Activated CD8-positive, alpha-beta memory T cell treated with anti-CD3 and anti-CD28 coated beads for 4 hours (primary cell): ENCODE measurements around the gene R3HDM4.
"Not testable (repeated sequence)": the region's sequence is repeated elsewhere in the genome, so short reads cannot be mapped to it uniquely, and the experiment has no call there.

Experiments used
- DNase-seq, 2 donors: peaks; one replicate each; pipeline ENCODE4 v3.0.0-alpha.2; 2020; ENCODE audit warnings: low read depth in 2 of 2

Gene R3HDM4

DNA sequence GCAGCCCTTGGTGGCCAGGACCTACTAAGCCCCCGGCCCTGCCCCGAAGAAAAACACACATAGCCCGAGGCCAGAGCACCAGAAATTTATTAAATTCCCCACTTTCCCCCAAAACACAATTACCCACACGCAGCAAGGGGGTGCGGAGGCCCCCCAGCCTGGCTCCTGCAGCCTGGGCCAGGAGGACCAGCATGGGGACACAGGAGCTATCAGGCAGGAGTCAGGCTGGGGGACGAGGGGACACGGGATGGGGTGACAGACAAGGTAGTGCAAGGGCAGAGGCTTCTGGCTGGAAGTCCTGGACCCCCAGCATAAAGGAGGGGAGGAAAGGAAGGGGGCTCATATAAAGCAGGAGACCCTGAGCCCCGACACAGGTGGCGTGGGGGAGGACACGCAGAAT, 16.6 kb downstream of the R3HDM4 start:
- DNase-seq, result no peak

DNA sequence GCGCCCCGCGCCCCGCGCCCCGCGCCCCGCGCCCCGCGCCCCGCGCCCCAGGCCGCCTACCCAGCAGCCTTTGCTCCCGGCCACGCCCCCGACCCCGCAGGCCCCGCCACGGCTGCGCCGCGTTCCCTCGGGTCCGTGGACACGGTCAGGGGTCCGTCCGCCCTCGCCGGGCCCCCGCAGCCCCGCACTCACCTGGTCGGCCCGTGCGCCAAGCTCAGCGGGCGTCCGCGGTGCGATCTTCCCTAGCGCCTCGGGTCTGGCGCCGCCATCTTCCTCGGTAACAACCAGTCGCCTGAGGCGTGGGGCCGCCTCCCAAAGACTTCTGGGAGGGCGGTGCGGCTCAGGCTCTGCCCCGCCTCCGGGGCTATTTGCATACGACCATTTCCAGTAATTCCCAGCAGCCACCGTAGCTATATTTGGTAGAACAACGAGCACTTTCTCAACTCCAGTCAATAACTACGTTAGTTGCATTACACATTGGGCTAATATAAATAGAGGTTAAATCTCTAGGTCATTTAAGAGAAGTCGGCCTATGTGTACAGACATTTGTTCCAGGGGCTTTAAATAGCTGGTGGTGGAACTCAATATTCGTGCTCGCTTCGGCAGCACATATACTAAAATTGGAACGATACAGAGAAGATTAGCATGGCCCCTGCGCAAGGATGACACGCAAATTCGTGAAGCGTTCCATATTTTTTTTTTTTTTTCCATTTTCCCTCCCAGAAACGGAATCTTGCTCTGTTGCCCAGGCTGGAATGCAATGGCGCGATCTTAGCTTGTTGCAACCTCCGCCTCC, 19.9 kb downstream of the R3HDM4 start, which contains the start of the genes MED16 and RNU6-9:
MED16 (minus strand) TSS at position 294 of the 796 bp plus-strand sequence. CDS start 2,056 bp downstream, outside the sequence.
RNU6-9 (plus strand) TSS at position 591 of the 796 bp plus-strand sequence.
- peak; percentile 74 to 83 for DNase-seq

DNA sequence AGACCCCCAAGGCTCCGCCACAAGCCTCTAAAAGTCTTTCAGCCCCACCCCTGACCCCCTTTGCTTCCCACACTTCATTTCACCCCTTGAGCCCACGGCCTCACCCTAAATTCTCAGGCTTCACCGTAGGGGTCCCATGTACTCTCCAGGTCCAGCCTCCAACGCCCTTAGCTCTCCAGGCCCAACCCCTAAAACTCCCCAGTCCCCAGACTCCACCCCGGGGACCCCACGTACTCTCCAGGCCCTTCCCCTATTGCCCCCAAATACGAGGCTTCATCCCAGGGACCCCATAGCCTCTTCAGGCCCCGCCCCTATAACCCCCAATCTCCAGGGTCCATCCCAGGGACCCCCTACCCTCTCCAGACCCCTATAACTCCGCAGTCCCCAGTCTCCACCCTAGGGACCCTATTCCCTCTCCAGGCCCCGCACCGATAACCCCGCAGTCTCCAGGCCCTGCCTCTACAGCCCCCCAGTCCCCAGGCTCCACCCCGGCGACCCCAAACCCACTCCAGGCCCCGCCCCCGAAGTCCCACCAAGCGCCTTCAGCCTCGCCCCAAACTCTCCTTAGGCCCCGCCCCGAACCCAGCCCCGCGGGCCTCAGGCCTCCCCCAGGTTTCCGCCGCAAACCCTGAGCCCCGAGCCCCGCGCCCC, 20.7 kb downstream of the R3HDM4 start:
- DNase-seq, result no peak

DNA sequence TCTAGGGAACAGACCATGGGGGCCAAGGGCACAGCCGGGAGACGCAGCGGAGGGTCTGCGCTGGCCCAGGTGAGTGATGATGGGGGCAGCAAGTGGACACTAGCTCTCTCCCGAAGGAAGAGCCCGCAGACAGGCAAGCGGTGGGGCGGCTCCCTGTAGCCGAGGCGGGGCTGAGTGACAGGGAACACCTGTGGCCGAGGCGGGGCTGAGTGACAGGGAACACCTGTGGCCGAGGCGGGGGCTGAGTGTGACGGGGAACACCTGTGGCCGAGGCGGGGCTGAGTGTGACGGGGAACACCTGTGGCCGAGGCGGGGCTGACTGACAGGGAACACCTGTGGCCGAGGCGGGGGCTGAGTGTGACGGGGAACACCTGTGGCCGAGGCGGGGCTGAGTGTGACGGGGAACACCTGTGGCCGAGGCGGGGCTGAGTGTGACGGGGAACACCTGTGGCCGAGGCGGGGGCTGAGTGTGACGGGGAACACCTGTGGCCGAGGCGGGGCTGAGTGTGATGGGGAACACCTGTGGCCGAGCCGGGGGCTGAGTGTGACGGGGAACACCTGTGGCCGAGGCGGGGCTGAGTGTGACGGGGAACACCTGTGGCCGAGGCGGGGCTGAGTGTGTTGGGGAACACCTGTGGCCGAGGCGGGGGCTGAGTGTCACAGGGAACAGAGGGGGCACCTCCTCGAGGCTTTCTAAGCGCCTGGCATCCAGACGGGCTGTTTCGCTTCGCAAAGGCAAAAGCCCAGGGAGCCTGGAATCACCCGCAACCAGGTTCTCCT, 21.4 kb downstream of the R3HDM4 start:
- not testable (repeated sequence) for DNase-seq

DNA sequence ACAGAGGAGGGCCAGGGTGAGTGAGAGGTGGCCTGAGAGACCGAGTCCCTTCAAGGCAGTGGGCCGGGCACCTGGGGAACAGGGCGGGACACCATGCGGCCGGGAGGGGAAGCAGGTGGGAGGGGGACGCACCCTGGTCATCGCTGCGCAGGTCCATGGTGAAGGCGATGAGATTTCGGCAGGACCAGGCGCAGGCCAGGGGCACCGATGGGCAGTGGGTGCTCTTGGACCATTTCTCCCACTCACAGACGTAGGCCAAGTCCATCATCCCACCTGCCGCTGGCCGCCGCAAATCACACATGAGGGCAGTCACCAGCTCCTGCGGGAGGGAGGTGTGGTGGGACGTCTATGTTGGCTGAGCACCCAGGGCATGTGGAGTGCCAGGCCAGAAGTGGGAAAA, 22.2 kb downstream of the R3HDM4 start:
- DNase-seq, result no peak

DNA sequence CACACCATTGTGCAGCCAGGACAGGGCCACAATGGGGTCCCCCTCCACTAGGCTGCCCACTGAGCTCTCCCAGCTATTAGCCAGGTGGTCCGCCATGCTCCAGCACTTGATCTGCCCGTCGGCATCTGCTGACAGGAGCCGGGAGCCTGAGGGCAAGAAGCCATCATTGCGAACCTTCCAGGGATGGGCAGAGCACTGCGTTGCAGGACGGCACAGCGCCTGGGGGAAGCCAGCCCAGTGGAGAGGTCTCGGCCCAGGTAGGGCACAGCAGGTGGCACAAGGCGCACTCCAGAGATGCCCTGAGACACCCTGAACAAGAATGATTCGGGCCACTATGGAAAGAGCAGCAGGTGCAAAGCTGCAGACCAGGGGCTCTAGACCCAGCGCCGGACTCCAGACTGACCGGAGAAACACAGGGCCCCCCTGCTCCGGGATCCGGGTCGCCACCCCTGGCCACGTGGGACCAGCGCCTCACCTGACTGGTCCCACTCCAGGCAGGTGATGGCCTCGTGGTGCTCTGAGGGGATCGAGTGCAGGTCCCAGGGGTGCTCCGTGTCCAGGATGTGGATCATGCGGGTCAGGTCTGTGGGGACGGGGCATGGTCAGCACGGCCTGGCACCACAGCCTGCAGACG, 23.2 kb downstream of the R3HDM4 start:
- DNase-seq, result no peak

DNA sequence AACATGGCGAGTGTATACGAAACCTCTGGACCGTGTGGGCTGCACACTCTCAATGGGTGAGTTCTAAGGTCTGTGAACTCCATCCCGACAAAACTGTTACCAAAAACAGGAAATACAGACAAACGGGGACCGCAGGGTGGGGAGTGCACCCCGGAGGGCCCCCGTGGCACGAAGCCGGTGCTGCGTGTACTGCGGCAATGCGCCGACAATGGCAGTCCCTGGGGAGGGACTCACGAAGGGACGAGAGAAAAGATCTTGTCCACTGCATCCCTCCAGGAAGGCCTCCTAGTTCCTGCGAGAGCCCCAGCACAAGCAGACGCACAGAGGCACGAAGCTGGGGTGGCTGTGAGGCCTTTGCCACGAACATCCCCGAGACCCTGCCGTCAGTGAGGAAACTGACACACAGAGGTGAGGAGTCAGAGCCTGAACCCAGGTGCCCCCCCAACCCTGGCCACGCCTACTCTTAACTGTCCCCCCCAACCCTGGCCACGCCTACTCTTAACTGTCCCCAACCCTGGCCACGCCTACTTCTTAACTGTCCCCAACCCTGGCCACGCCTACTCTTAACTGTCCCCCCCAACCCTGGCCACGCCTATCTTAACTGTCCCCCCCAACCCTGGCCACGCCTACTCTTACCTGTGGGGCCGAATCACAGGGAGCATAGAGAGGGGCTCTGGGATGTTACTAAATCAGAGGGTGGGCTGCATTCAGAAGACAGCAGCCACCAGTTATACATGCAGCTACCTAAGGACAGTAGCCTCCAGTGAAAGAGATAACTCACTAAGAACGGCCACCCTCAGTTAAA, 24.2 kb downstream of the R3HDM4 start:
- DNase-seq, result no peak

DNA sequence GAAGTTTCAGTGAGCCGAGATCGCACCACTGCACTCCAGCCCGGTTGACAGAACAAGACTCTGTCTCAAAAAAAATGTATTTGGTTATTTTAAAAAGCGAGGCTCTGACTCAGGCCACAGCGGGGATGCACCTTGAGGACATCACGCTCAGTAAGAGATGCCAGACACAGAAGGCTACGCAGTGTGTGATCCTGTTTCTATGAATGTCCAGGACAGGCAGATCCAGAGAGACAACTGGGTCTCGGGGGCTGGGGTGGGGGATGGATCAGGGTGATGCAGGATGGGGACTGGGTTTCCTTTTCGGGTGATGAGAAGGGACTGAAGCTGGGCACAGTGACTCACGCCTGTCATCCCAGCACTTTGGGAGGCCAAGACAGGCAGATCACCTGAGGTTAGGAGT, 25.4 kb downstream of the R3HDM4 start:
- no peak for DNase-seq

DNA sequence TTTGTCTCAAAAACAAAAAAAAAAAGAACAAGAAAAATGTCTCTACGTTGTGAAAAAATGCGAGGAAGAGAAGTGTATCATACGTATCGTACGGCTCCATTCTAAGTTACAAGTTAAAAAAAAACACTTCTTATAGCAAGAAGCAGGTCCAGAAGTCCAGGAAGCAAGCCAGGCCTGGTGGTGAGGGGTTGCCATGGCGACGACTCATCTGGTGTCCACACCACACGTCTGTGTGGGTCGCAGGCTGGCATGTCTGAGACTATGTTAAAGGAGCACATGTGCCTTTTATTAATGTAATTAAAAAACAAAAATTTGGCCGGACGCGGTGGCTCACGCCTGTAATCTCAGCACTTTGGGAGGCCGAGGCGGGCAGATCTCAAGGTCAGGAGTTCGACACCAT, 25.9 kb downstream of the R3HDM4 start:
- no peak for DNase-seq

DNA sequence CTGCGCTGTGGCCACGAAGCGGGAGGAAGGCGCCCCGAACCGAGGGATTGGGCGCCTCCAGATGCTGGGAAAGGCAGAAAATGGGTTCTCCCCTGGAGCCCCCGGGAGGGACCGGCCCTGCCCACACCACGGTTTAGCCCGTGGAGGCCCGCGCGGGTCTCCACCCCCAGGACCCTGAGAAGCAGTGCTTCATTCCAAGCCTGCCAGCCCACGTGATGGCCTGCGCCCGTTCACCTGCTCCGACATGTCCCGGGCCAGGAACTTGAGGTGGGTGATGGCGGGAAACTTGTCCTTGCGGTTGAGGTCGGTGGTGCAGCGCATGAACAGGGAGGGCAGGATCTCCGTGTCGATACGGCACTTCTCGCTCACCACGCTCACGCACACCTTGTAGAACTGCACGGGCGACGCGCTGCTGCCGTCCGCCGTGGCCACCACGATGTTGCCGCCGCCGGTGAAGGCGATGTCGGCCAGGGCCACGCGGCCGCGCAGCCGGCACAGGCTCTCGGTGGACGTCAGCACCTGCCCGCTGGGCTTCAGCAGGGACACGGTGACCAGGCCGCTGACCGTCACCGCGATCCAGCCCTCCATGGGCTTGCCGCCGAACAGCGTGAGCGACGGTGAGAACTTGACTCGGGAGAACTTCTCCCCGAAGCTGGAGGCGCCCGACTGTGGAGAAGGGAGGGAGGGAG, 27.3 kb downstream of the R3HDM4 start:
- DNase-seq, result no peak

DNA sequence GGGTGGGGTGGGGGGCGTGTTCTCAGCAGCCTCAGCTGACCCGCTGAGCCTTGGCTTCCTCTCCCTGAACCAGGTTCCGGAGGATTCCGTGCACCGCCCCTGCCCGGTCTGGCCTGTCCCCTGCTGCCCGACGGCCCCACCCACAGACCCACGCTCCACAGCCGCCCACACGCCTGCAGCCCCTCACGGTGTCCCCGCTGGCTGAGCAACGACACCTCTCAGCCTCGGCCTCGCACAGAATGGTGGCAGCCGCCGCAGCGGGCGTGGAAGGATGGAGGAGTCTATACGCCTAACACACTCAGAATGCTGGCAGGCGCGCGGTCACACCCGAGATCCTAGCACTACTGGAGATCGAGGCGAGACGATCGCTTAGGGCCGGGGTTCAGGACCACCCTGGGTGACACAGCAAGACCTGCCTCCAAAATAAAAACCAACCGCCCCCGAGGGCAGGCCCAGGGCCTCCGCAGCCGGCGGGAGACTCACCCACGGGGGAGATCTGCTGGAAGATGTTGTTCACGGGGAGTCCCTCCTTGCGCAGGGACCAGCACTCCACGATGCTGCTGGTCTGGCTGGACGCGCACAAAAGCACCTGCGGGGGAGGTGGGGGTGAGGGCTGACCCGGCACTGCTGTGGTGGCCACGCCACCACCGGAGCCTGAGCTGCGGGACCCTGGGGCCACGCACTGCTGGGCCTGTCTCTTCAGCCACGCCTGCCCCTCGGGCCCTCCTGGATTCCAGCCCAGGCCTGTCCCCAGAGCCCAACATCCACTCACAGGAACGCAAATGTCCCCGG, 28.4 kb downstream of the R3HDM4 start:
- no peak for DNase-seq

DNA sequence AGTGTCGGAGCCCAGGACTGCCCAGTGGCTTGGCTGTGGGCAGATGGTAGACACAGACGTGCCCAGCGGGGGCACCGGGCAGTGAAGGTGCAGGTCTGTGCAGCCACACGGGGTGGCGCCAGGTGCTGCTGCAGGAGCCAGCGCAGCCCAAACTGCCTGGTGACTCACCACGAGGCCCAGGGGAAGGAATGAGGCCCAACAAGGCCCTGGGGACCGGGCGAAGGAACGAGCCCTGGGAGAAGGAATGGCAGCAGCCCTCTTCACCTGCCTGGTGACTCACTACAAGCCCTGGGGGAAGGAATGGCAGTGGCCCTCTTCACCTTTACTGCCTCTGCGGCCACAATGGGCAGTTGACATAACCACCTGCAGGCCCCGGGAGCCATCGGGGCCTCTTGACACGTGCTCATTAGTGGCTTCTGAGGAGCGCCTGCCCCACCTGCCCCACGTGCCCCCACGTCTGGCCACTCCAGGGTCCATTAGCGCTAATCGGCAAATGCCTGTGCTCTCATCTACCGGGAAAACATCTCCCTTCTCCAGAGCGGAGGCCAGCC, 29.3 kb downstream of the R3HDM4 start:
- DNase-seq, result no peak

DNA sequence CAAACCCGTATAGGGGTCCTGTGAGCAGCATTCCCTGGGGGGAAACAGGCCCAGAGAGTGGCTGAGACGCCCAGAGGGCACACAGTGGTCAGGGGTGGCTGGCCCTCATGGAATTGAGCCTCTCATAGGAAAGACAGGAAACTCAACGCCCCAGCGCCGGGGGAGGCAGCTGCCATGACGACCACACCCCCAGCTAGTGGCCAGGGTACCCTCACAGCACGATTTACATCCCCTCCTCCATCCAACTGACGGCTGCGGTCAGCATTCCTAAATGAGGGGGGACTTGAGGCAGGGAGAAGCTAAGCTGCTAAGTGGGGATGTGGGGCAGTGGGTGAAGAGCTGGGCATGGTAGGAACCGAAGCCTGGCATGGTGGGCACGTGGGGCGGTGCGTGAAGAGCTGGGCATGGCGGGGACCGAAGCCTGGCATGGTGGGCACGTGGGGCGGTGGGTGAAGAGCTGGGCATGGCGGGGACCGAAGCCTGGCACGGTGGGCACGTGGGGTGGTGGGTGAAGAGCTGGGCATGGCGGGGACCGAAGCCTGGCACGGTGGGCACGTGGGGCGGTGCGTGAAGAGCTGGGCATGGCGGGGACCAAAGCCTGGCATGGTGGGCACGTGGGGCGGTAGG, 30.0 kb downstream of the R3HDM4 start:
- no peak for DNase-seq

DNA sequence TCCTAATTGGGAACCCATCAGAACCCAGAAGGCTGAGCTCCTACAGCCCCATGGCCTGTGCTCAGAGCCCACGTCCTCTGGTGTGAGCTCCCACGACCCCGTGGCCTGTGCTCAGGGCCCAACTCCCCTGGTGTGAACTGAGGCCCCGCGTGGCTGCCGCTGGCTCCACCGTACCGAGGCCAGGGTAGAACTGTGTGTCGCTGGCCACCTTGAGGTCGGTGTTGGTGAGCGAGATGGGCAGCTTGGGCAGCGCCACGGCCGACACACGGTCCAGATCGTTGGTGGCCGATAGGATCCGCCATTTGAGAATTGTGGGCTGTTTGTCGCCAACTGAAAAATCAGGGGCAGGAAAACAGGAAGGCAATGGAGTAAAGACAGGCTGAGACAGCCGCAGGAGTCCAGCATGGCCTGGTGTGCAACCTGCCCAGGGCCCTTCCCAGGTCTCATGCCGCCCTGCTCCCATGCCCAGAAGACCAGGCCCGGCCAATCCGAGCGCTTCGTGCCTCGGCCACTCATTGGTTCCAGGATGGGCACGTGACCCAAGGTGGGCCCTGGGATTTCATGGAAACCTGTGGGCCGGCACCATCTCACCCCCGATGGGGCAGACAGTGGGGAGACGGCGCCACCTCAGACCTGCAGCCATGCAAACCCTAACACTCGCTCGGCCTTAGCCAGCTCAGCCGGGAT, 31.5 kb downstream of the R3HDM4 start:
- no peak for DNase-seq

DNA sequence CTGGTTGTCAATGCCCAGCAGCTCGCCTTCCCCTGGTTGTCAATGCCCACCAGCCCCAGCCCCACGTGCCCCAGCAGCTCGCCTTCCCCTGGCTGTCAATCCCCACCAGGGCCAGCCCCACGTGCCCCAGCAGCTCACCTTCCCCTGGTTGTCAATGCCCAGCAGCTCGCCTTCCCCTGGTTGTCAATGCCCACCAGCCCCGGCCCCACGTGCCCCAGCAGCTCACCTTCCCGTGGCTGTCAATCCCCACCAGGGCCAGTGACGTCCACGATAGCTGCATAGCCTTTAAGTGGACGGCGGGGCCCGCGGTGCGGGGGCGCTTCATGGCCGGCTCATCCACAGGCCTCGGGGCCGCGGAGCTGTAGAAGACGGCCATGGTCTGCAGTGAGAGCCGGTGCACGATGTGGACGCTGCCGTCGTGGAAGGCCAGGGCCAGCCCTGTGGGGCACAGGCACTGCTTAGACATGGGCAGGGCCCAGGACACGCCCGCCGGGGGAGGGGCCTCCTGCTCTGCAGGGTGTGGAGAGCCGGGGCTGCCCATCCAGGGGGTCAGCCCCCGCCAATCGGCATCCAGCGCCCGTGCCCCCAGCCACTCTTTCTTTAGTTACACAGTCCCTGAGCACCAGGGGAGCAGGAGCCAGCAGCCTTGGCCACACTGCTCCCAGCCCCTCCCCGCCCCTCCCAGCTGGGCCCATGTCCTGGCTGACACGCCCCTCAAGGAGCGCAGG, 33.1 kb downstream of the R3HDM4 start:
- DNase-seq, result no peak

DNA sequence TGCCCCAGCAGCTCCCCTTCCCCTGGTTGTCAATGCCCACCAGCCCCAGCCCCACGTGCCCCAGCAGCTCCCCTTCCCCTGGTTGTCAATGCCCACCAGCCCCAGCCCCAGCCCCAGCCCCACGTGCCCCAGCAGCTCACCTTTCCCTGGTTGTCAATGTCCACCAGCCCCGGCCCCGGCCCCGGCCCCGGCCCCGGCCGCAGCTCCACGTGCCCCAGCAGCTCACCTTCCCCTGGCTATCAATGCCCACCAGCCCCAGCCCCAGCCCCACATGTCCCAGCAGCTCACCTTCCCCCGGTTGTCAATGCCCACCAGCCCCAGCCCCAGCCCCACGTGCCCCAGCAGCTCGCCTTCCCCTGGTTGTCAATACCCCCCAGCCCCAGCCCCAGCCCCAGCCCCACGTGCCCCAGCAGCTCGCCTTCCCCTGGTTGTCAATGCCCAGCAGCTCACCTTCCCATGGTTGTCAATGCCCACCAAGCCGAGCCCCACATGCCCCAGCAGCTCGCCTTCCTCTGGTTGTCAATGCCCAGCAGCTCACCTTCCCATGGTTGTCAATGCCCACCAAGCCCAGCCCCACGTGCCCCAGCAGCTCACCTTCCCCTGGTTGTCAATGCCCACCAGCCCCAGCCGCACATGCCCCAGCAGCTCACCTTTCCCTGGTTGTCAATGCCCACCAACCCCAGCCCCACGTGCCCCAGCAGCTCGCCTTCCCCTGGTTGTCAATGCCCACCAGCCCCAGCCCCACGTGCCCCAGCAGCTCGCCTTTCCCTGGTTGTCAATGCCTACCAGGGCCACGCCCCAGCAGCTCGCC, 34.1 kb downstream of the R3HDM4 start:
- not testable (repeated sequence) for DNase-seq
